ENCODE results near the gene TMEM117. TPM values are rescaled to one million over a fixed set of nuclear protein-coding genes. Genes with fewer than 3 reads are reported as not detected.

TMEM117 gene
- total and polyA plus RNA-seq, 2 donors (not counting 1 experiment from before 2014, with no cell fraction given) = 2.0 to 10.4 TPM

DNA sequence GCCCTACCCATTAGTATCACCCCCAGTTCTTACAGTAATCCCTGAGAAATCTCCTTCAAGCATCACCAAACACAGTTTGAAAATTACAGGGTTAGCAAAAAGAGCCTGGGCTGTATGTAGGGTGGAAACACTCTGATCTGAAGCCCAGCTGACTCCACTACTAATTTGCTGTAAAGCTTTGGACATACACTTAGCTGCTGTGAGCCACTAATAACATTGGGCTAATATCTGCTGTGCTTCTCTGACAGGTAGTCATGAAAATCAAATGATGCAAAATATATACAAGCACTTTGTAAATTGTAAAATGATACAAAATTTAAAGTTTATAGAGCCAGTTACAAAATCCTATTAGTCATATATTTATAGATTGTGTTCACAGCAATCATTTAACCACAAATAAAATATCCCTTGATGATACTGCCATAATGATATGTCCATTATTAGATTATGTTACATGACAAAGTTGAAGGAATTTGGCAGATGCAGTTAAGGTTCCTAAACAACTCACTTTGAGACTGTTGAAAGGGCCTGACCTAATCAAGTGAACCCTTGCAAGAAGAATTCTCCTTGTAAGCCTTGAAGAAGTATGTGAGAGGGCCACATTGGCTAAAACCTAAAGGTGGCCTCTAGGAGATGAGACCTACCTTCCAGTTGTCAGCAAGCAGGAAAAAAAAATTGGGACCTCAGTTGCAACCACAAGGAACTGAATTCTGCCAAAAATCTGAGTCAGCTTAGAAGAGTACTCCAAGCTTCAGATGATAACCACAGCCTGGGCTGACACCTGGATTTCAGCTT lies 48.8 kb upstream of the TMEM117 start:
- intact Hi-C loops (cut with micrococcal nuclease) = no loop called here
- TF ChIP-seq EZH2 (IDR thresholded peaks at IDR 0.05; ENCODE audit: borderline replicate concordance, insufficient read depth, low read depth, low read length, poor library complexity, severe bottlenecking) = no peak
- H3K79me2 ChIP-seq (ENCODE audit: control insufficient read depth, insufficient read depth, low read length) = no peaks in the 10 kb centered on the region
- no peaks in the 10 kb centered on the region for H3K4me1 ChIP-seq (ENCODE audit: control insufficient read depth in 2 of 2, insufficient read depth in 2 of 2, low read length in 2 of 2)
- H3K27me3 ChIP-seq (replicated peaks in 1 of 4; ENCODE audit: control extremely low read depth in 1 of 4, control insufficient read depth in 3 of 4, insufficient read depth in 4 of 4, low read length in 3 of 4) = no peaks in the 10 kb centered on the region
- CTCF ChIA-PET = interaction anchor here (0.9 kb wide), 1 partner anchor 9 kb away, joined by 3 read pairs; no protein-coding TSS in a partner anchor
- POLR2A ChIA-PET = no interaction called here
- ATAC-seq (ENCODE audit: low read depth) = no peak
- no peak overlapping the region for H3K4me3 Mint-ChIP-seq
- no peaks in the 10 kb centered on the region for H3K9me3 Mint-ChIP-seq (ENCODE audit: insufficient read depth)
- H2AFZ ChIP-seq (ENCODE audit: insufficient read depth, low read depth, low read length, poor library complexity, severe bottlenecking) = no peak overlapping the region
- no peaks in the 10 kb centered on the region for H3K27me3 Mint-ChIP-seq
- no peaks in the 10 kb centered on the region for H3K9me3 ChIP-seq (ENCODE audit: control extremely low read depth in 1 of 3, control insufficient read depth in 2 of 3, insufficient read depth in 1 of 3, low read length in 2 of 3)
- H3K4me1 Mint-ChIP-seq = peaks cover 3% of the 10 kb centered on the region
- H3K36me3 ChIP-seq (replicated peaks in 1 of 2; ENCODE audit: control extremely low read depth in 1 of 2, control insufficient read depth in 1 of 2, extremely low read depth in 1 of 2, insufficient read depth in 2 of 2, low read length in 1 of 2) = peaks cover 13 to 51% of the 10 kb centered on the region in 2 experiments
- no peak overlapping the region for H3K27ac ChIP-seq (ENCODE audit: low read length in 2 of 2)
- no peak overlapping the region for H3K9ac ChIP-seq (ENCODE audit: low read length)
- H4K20me1 ChIP-seq (ENCODE audit: control insufficient read depth, insufficient read depth, low read length, poor library complexity, severe bottlenecking) = no peaks in the 10 kb centered on the region
- H3K27ac Mint-ChIP-seq = no peak overlapping the region
- no peak for DNase-seq
- H3K4me3 ChIP-seq (ENCODE audit: control extremely low read depth in 1 of 5, extremely low read depth in 1 of 5, insufficient read depth in 1 of 5, low read depth in 2 of 5, low read length in 4 of 5) = no peak overlapping the region
- H3K4me2 ChIP-seq (replicated peaks; ENCODE audit: low read depth, low read length, poor library complexity, severe bottlenecking) = no peak overlapping the region

DNA sequence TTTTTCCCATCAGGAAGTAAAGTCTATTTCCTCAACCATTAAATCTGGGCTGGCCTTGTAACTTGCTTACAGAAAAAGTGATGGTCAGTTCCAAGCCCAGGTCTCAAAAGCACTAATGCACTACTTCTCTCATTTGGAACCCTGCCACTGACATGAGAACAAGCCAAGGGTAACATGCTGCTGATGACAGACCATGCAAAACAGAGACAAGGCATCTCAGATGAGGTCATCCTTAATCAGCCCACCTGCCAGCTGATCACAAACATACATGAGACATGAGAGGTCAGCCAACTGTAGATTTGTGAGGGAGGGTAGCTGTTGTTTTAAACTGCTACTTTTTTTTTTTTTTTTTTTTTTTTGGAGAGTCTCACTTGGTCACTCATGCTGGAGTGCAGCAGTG lies 45.9 kb upstream of the TMEM117 start:
- Histone ChIP-seq H3K9me3 (ENCODE audit: control extremely low read depth in 1 of 3, control insufficient read depth in 2 of 3, insufficient read depth in 1 of 3, low read length in 2 of 3) (no peaks in the 10 kb centered on the region), H2AFZ (ENCODE audit: insufficient read depth, low read depth, low read length, poor library complexity, severe bottlenecking) (no peak overlapping the region), H3K4me1 (ENCODE audit: control insufficient read depth in 2 of 2, insufficient read depth in 2 of 2, low read length in 2 of 2) (no peaks in the 10 kb centered on the region), H4K20me1 (ENCODE audit: control insufficient read depth, insufficient read depth, low read length, poor library complexity, severe bottlenecking) (no peaks in the 10 kb centered on the region), H3K79me2 (ENCODE audit: control insufficient read depth, insufficient read depth, low read length) (no peaks in the 10 kb centered on the region), H3K27me3 (replicated peaks in 1 of 4; ENCODE audit: control extremely low read depth in 1 of 4, control insufficient read depth in 3 of 4, insufficient read depth in 4 of 4, low read length in 3 of 4) (no peaks in the 10 kb centered on the region), H3K4me3 (ENCODE audit: control extremely low read depth in 1 of 5, extremely low read depth in 1 of 5, insufficient read depth in 1 of 5, low read depth in 2 of 5, low read length in 4 of 5) (no peak overlapping the region), H3K4me2 (replicated peaks; ENCODE audit: low read depth, low read length, poor library complexity, severe bottlenecking) (no peak overlapping the region), H3K36me3 (replicated peaks in 1 of 2; ENCODE audit: control extremely low read depth in 1 of 2, control insufficient read depth in 1 of 2, extremely low read depth in 1 of 2, insufficient read depth in 2 of 2, low read length in 1 of 2) (peaks cover 10 to 24% of the 10 kb centered on the region in 2 experiments), H3K27ac (ENCODE audit: low read length in 2 of 2) (no peak overlapping the region), H3K9ac (ENCODE audit: low read length) (no peak overlapping the region)
- H3K27ac Mint-ChIP-seq = no peak overlapping the region
- no peaks in the 10 kb centered on the region for H3K9me3 Mint-ChIP-seq (ENCODE audit: insufficient read depth)
- H3K27me3 Mint-ChIP-seq = no peaks in the 10 kb centered on the region
- H3K4me3 Mint-ChIP-seq = no peak overlapping the region
- intact Hi-C loops (cut with micrococcal nuclease) = no loop called here
- no peak for ATAC-seq (ENCODE audit: low read depth)
- TF ChIP-seq, protein P1, sequence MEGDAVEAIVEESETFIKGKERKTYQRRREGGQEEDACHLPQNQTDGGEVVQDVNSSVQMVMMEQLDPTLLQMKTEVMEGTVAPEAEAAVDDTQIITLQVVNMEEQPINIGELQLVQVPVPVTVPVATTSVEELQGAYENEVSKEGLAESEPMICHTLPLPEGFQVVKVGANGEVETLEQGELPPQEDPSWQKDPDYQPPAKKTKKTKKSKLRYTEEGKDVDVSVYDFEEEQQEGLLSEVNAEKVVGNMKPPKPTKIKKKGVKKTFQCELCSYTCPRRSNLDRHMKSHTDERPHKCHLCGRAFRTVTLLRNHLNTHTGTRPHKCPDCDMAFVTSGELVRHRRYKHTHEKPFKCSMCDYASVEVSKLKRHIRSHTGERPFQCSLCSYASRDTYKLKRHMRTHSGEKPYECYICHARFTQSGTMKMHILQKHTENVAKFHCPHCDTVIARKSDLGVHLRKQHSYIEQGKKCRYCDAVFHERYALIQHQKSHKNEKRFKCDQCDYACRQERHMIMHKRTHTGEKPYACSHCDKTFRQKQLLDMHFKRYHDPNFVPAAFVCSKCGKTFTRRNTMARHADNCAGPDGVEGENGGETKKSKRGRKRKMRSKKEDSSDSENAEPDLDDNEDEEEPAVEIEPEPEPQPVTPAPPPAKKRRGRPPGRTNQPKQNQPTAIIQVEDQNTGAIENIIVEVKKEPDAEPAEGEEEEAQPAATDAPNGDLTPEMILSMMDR (IDR thresholded peaks at IDR 0.05) = no peak
- peaks cover 4% of the 10 kb centered on the region for H3K4me1 Mint-ChIP-seq
- ChIA-PET CTCF (interaction anchor here (1.7 kb wide), 1 partner anchor 92 kb away, joined by 4 read pairs; no protein-coding TSS in a partner anchor), POLR2A (no interaction called here)
- no peak for DNase-seq

All from B cell (primary cell).